ENCODE results near the gene DNPH1.

DNPH1 gene

GRCh38 chr6:43205849-43206248, 23.4 kb downstream of the DNPH1 start:
- no peak for DNase-seq
- no peak for TF ChIP-seq CTCF (IDR thresholded peaks at IDR 0.05; ENCODE audit: low read depth, low read length)
- no peaks in the 10 kb centered on the region for H3K36me3 ChIP-seq
- H3K4me3 ChIP-seq (ENCODE audit: low read depth, low read length), result no peak overlapping the region
- no peaks in the 10 kb centered on the region for H3K9me3 ChIP-seq
- H3K27me3 ChIP-seq, result no peaks in the 10 kb centered on the region
- H3K4me1 ChIP-seq, result no peaks in the 10 kb centered on the region

- Histone ChIP-seq H3K9me3 (no peaks in the 10 kb centered on the region), H3K36me3 (no peaks in the 10 kb centered on the region), H3K27me3 (no peaks in the 10 kb centered on the region), H3K4me3 (ENCODE audit: low read depth, low read length) (no peak overlapping the region), H3K4me1 (no peaks in the 10 kb centered on the region)
- DNase-seq, result no peak
- TF ChIP-seq CTCF (IDR thresholded peaks at IDR 0.05; ENCODE audit: low read depth, low read length), result no peak
Measured at GRCh38 chr6:43204271-43205105, 24.8 kb downstream of the DNPH1 start.

- H3K27me3 ChIP-seq, result no peaks in the 10 kb centered on the region
- H3K9me3 ChIP-seq, result no peaks in the 10 kb centered on the region
- no peaks in the 10 kb centered on the region for H3K36me3 ChIP-seq
- H3K4me3 ChIP-seq (ENCODE audit: low read depth, low read length), result no peak overlapping the region
- no peak for TF ChIP-seq CTCF (IDR thresholded peaks at IDR 0.05; ENCODE audit: low read depth, low read length)
- no peak for DNase-seq
- no peaks in the 10 kb centered on the region for H3K4me1 ChIP-seq
Measured at GRCh38 chr6:43203718-43204095, 25.6 kb downstream of the DNPH1 start.

- Histone ChIP-seq H3K4me3 (ENCODE audit: low read depth, low read length) (no peak overlapping the region), H3K4me1 (no peaks in the 10 kb centered on the region), H3K9me3 (no peaks in the 10 kb centered on the region), H3K27me3 (no peaks in the 10 kb centered on the region), H3K36me3 (no peaks in the 10 kb centered on the region)
- TF ChIP-seq CTCF (IDR thresholded peaks at IDR 0.05; ENCODE audit: low read depth, low read length), result no peak
- no peak for DNase-seq
Measured at GRCh38 chr6:43203029-43203717, 26.1 kb downstream of the DNPH1 start.

GRCh38 chr6:43202451-43202850, 26.8 kb downstream of the DNPH1 start:
- Histone ChIP-seq H3K9me3 (no peaks in the 10 kb centered on the region), H3K4me1 (no peaks in the 10 kb centered on the region), H3K4me3 (ENCODE audit: low read depth, low read length) (no peak overlapping the region), H3K27me3 (no peaks in the 10 kb centered on the region), H3K36me3 (no peaks in the 10 kb centered on the region)
- no peak for TF ChIP-seq CTCF (IDR thresholded peaks at IDR 0.05; ENCODE audit: low read depth, low read length)
- DNase-seq, result no peak

- Histone ChIP-seq H3K27me3 (no peaks in the 10 kb centered on the region), H3K9me3 (no peaks in the 10 kb centered on the region), H3K36me3 (peaks cover 4% of the 10 kb centered on the region; the same call in 1 of the 2 replicates), H3K4me3 (ENCODE audit: low read depth, low read length) (no peak overlapping the region), H3K4me1 (no peaks in the 10 kb centered on the region)
- no peak for DNase-seq
- TF ChIP-seq CTCF (IDR thresholded peaks at IDR 0.05; ENCODE audit: low read depth, low read length), result no peak
Measured at GRCh38 chr6:43200541-43200940, 28.7 kb downstream of the DNPH1 start.

Data from BE2C (cell line).